GM12878 (cell line): ENCODE data around the gene PDRG1. TPM values are rescaled to one million over a fixed set of nuclear protein-coding genes. Genes with fewer than 3 reads are reported as not detected.

Experiments
- ATAC-seq: fragments of 200-7000 bp; cut with Tn5 transposase; 3 replicates; pipeline ENCODE4 v1.9.1; 2020; ENCODE audit warnings: mild to moderate bottlenecking, moderate library complexity
- BruUV-seq: library from RNA; stranded (reverse); fragments of 400-500 nt; replicated peaks from 2 replicates; lab custom pipeline; 2021; lab: Mats Ljungman, UMichigan
- CTCF ChIA-PET: fragments of 300-600 bp; sonication (Branson Sonifier 250); formaldehyde crosslinking; extraction: SDS; loops from one replicate; lab custom pipeline; 2021; ENCODE audit warnings: inconsistent platforms; lab: Yijun Ruan, JAX
- POLR2A ChIA-PET: fragments of 350-600 bp; formaldehyde crosslinking; extraction: SDS; loops from one replicate; lab custom pipeline; 2021; ENCODE audit warnings: inconsistent platforms; lab: Charles Lee
- RAD21 ChIA-PET: fragments of 300-600 bp; sonication (Branson Sonifier 250); formaldehyde crosslinking; loops from one replicate; lab custom pipeline; 2023; ENCODE audit warnings: antibody characterized with exemption; ENCODE audit not compliant: unreplicated experiment; lab: Charles Lee
- SMC1A ChIA-PET: fragments of 300-600 bp; sonication (Branson Sonifier 250); formaldehyde crosslinking; loops from one replicate; lab custom pipeline; 2023; ENCODE audit not compliant: unreplicated experiment, uncharacterized antibody; lab: Charles Lee
- DNase-seq: peaks from one replicate; pipeline ENCODE4 v3.0.0-alpha.2; 2011; ENCODE audit warnings: low read depth, low spot score
- FAIRE-seq: peaks from 3 replicates; lab custom pipeline; 2011; peaks lifted over from hg19 to GRCh38; lab: Jason Lieb, UNC
- H2AFZ ChIP-seq: 2 replicates; pipeline ENCODE4 v1.6.0; 2011; ENCODE audit warnings: low read depth, low read length, control low read depth; ENCODE audit not compliant: control insufficient read depth
- H3K27ac ChIP-seq: 2 replicates; pipeline ENCODE4 v1.5.1; 2011; ENCODE audit warnings: control low read depth; ENCODE audit not compliant: control insufficient read depth, insufficient read depth
- H3K27me3 ChIP-seq, 2 experiments: replicated peaks in 1 of 2; 2 replicates each; pipeline versions ENCODE4 v1.6.0 to v1.6.1; 2011; ENCODE audit warnings: low read length in 1 of 2; ENCODE audit not compliant: control insufficient read depth in 2 of 2, insufficient read depth in 2 of 2
- H3K36me3 ChIP-seq, 2 experiments: 2 replicates each; pipeline ENCODE4 v1.5.1; 2011; ENCODE audit warnings: low read length in 1 of 2; ENCODE audit not compliant: control insufficient read depth in 2 of 2, insufficient read depth in 2 of 2
- H3K4me1 ChIP-seq: 2 replicates; pipeline ENCODE4 v1.6.1; 2011; ENCODE audit warnings: mild to moderate bottlenecking, low read length, moderate library complexity, mixed read lengths; ENCODE audit not compliant: control insufficient read depth, insufficient read depth
- H3K4me2 ChIP-seq: 2 replicates; pipeline ENCODE4 v1.6.0; 2011; ENCODE audit warnings: control low read depth; ENCODE audit not compliant: control insufficient read depth, insufficient read depth
- H3K4me3 ChIP-seq: fragments of 200-600 bp; sonication (generic); 2 replicates; pipeline ENCODE4 v1.5.1; 2016
- H3K79me2 ChIP-seq: 2 replicates; pipeline ENCODE4 v1.6.0; 2011; ENCODE audit warnings: low read length; ENCODE audit not compliant: control insufficient read depth, insufficient read depth
- H3K9ac ChIP-seq: 2 replicates; pipeline ENCODE4 v1.8.0; 2011; ENCODE audit warnings: low read length, control low read depth, mixed read lengths; ENCODE audit not compliant: control insufficient read depth, insufficient read depth
- H3K9me3 ChIP-seq: replicated peaks from 3 replicates; pipeline ENCODE4 v1.5.1; 2011; ENCODE audit warnings: mild to moderate bottlenecking, low read length; ENCODE audit not compliant: control insufficient read depth, insufficient read depth
- H4K20me1 ChIP-seq: 2 replicates; pipeline ENCODE4 v1.6.0; 2011; ENCODE audit not compliant: control insufficient read depth, insufficient read depth
- BACH1 ChIP-seq: fragments of 450-650 bp; IDR thresholded peaks from 2 replicates; pipeline ENCODE4 v1.6.1; 2017; ENCODE audit warnings: mild to moderate bottlenecking, borderline replicate concordance
- FOXK2 ChIP-seq: fragments of 450-650 bp; IDR thresholded peaks from 2 replicates; pipeline ENCODE4 v1.6.1; 2017; ENCODE audit warnings: mild to moderate bottlenecking, moderate library complexity
- IKZF1 ChIP-seq: fragments of 450-650 bp; conservative IDR thresholded peaks from 2 replicates; pipeline ENCODE4 v1.6.1; 2017; ENCODE audit warnings: antibody characterized with exemption, mild to moderate bottlenecking
- MYC ChIP-seq: IDR thresholded peaks from 2 replicates; pipeline ENCODE4 v1.6.1; 2011; ENCODE audit warnings: mild to moderate bottlenecking, low read length, moderate library complexity, inconsistent platforms; ENCODE audit not compliant: insufficient read depth, insufficient replicate concordance, insufficient read length, severe bottlenecking
- NFIC ChIP-seq: IDR thresholded peaks from 2 replicates; pipeline ENCODE4 v1.6.1; 2012; ENCODE audit warnings: low read depth, mild to moderate bottlenecking, inconsistent platforms, low read length, moderate library complexity
- NR2C1 ChIP-seq: fragments of 450-650 bp; IDR thresholded peaks from 2 replicates; pipeline ENCODE4 v1.6.1; 2017; ENCODE audit warnings: antibody characterized with exemption, mild to moderate bottlenecking, moderate library complexity
- NRF1 ChIP-seq: conservative IDR thresholded peaks from 2 replicates; pipeline ENCODE4 v1.6.1; 2011; ENCODE audit warnings: mild to moderate bottlenecking, low read depth, low read length, improper control_type of control experiment
- PKNOX1 ChIP-seq: fragments of 450-650 bp; IDR thresholded peaks from 2 replicates; pipeline ENCODE4 v1.6.1; 2016; ENCODE audit warnings: mild to moderate bottlenecking
- POU2F2 ChIP-seq: IDR thresholded peaks from 3 replicates; pipeline ENCODE4 v1.6.1; 2011; ENCODE audit warnings: low read depth, mild to moderate bottlenecking, low read length, borderline replicate concordance
- RCOR1 ChIP-seq: conservative IDR thresholded peaks from 2 replicates; pipeline ENCODE4 v1.6.1; 2012; ENCODE audit warnings: low read depth, low read length, improper control_type of control experiment
- SP1 ChIP-seq: IDR thresholded peaks from one replicate; pipeline ENCODE4 v1.6.1; 2011; ENCODE audit warnings: low read depth, low read length
- SREBF2 ChIP-seq: IDR thresholded peaks from 2 replicates; pipeline ENCODE4 v1.6.1; 2012; ENCODE audit warnings: mild to moderate bottlenecking, low read length
- ZZZ3 ChIP-seq: IDR thresholded peaks from 2 replicates; pipeline ENCODE4 v1.6.1; 2011; ENCODE audit warnings: low read depth; ENCODE audit not compliant: control insufficient read depth, insufficient read length
- WGBS: methylation state at CpG from one replicate; pipeline ENCODE4 v1.1.6; 2016; ENCODE audit warnings: low lambda C conversion rate; ENCODE audit not compliant: insufficient replicate concordance, insufficient coverage; ENCODE audit errors: missing lambda C conversion rate; 5-methylcytosine and 5-hydroxymethylcytosine counted together
- in situ Hi-C: fragments of 300-500 bp; cut with MboI; formaldehyde crosslinking; loops from 9 replicates; pipeline ENCODE4 v1.14.3; 2018; ENCODE audit warnings: mixed read lengths
- intact Hi-C: fragments of 100-400 bp; cut with micrococcal nuclease; formaldehyde crosslinking; loops from one replicate; pipeline ENCODE4 v1.14.2; 2022; ENCODE audit not compliant: unreplicated experiment
- polyA plus RNA-seq, 11 experiments: library from polyadenylated mRNA; depleted of rRNA in 4 of 11; unstranded in 6 of 11; stranded (reverse) in 5 of 11; fragments of >200 nt; fragmentation: Nextera tagmentation in 4 of 11; fragmentation: Illumina TruSeq in 1 of 11; extraction: Ambion mirVana in 4 of 11; extraction: Trizol in 1 of 11; gene quantifications; 1 replicate in 1 of 11; 2 replicates in 10 of 11; pipeline versions ENCODE4 v1.2.1 to v1.2.3, GENCODE V29; 2011 to 2016; ENCODE audit warnings: inconsistent platforms in 2 of 11, missing spikeins in 2 of 11, low read depth in 1 of 11
- total RNA-seq, 4 experiments: library from RNA; depleted of rRNA in 3 of 4; stranded (reverse); fragments of >200 nt in 3 of 4; fragmentation: Illumina TruSeq in 1 of 4; extraction: Trizol in 1 of 4; gene quantifications; 2 replicates each; pipeline versions ENCODE4 v1.2.1 to v1.2.3, GENCODE V29; 2013 to 2021
- TF ChIP-seq, protein P1 (sequence below): fragments of 450-650 bp; IDR thresholded peaks from 2 replicates; pipeline ENCODE4 v1.6.1; 2017; ENCODE audit warnings: borderline replicate concordance

The PDRG1 gene
- total and polyA plus RNA-seq, 10 of the 15 experiments (the other 5 are each of a cell fraction or from before 2014, with no cell fraction given): 11.1 to 55.8 (median 23.3) TPM

DNA sequence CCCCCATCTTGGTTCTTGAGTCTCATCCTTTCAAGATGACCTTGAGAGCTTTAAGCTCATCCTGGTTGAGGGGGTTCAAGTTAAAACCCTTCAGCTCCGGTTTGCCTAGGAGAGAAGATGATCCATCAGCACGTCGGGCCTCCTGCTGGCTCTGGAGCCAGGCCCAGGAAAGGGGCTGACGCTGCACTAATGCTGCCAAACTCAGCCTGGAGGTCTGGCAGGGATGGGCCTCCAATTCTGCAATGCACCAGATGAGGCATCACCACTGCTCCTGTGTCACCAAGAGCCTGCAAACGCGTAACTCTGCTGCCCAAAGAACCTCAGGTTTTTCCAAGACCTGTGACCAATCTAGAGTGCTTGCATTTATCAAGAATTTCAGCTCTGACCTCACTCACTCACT is 6.1 kb downstream of the PDRG1 start:
- peaks cover 5% of the 10 kb centered on the region for H3K4me1 ChIP-seq
- no peak overlapping the region for H3K27ac ChIP-seq
- POLR2A ChIA-PET: interaction anchor here (0.5 kb wide), 1 partner anchor 185 kb away, joined by 4 read pairs; no protein-coding TSS in a partner anchor
- H3K79me2 ChIP-seq: peaks cover 12% of the 10 kb centered on the region
- H3K4me3 ChIP-seq: no peak overlapping the region
- intact Hi-C loops: no loop called here
- WGBS: 85% methylated on average over 6 of the region's 6 CpGs
- ATAC-seq (no peak), DNase-seq (no peak)
- H3K36me3 ChIP-seq: peaks cover 31 to 33% of the 10 kb centered on the region in 2 experiments
- SMC1A ChIA-PET: no interaction called here
- H3K4me2 ChIP-seq: no peak overlapping the region
- no peak for TF ChIP-seq BACH1
- no peak for TF ChIP-seq SP1
- TF ChIP-seq SREBF2: no peak
- no peak for TF ChIP-seq NRF1
- no peak for TF ChIP-seq RCOR1
- no peak for TF ChIP-seq POU2F2
- no peak for TF ChIP-seq PKNOX1
- no peak for TF ChIP-seq MYC
- no peak for TF ChIP-seq FOXK2
- TF ChIP-seq ZZZ3: no peak
- TF ChIP-seq IKZF1: no peak
- no peak for TF ChIP-seq NFIC
- TF ChIP-seq, protein P1, sequence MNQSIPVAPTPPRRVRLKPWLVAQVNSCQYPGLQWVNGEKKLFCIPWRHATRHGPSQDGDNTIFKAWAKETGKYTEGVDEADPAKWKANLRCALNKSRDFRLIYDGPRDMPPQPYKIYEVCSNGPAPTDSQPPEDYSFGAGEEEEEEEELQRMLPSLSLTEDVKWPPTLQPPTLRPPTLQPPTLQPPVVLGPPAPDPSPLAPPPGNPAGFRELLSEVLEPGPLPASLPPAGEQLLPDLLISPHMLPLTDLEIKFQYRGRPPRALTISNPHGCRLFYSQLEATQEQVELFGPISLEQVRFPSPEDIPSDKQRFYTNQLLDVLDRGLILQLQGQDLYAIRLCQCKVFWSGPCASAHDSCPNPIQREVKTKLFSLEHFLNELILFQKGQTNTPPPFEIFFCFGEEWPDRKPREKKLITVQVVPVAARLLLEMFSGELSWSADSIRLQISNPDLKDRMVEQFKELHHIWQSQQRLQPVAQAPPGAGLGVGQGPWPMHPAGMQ: no peak
- no peak for TF ChIP-seq NR2C1
- TF ChIP-seq, all 136 proteins: peak for 0
- Histone ChIP-seq H3K27me3 (no peaks in the 10 kb centered on the region), H3K9me3 (peaks cover 2% of the 10 kb centered on the region; the same call in 1 of the 3 replicates), H3K9ac (no peak overlapping the region), H4K20me1 (0 out of 2 replicates have a peak, but pooled peaks cover 2% of the 10 kb centered on the region), H2AFZ (no peak overlapping the region)
- in situ Hi-C loops: no loop called here
- no TSS peak for BruUV-seq
- no peak for FAIRE-seq
- CTCF ChIA-PET: interaction anchor here (0.9 kb wide), 1 partner anchor 92 kb away, joined by 4 read pairs; no protein-coding TSS in a partner anchor
- RAD21 ChIA-PET: no interaction called here
